Neural crest cell (in vitro differentiated cells): Measurements from ENCODE around the gene JPT2. TPM values are rescaled to one million over a fixed set of nuclear protein-coding genes. Genes with fewer than 3 reads are reported as not detected.
"Not testable (repeated sequence)": the region's sequence is repeated elsewhere in the genome, so short reads cannot be mapped to it uniquely, and the experiment has no call there.

ENCODE experiments used
- DNase-seq: peaks from one replicate; pipeline ENCODE4 v3.0.0; 2021; ENCODE audit warnings: low read depth, mixed read lengths, low spot score
- H3K27ac Mint-ChIP-seq: one replicate; pipeline ENCODE4 v1.8.0; 2021; ENCODE audit warnings: mild to moderate bottlenecking, mixed read lengths; ENCODE audit not compliant: unreplicated experiment
- H3K27me3 Mint-ChIP-seq: 2 replicates; pipeline ENCODE4 v1.8.0; 2021; ENCODE audit warnings: low read depth, mild to moderate bottlenecking, mixed read lengths
- H3K36me3 Mint-ChIP-seq: 2 replicates; pipeline ENCODE4 v1.8.0; 2021; ENCODE audit warnings: low read depth, mild to moderate bottlenecking, mixed read lengths
- H3K4me1 Mint-ChIP-seq: 2 replicates; pipeline ENCODE4 v1.8.0; 2021; ENCODE audit warnings: mixed read lengths
- H3K4me3 Mint-ChIP-seq: one replicate; pipeline ENCODE4 v1.8.0; 2021; ENCODE audit warnings: mild to moderate bottlenecking, mixed read lengths
- H3K9me3 Mint-ChIP-seq: 2 replicates; pipeline ENCODE4 v1.8.0; 2021; ENCODE audit warnings: mixed read lengths
- total RNA-seq: library from RNA; stranded (reverse); gene quantifications from 2 replicates; pipeline ENCODE4 v1.2.1, GENCODE V29; 2021
- TF ChIP-seq, protein P1 (sequence below): fragments of 200-600 bp; sonication (generic); conservative IDR thresholded peaks from 2 replicates; pipeline ENCODE4 v1.5.0; 2021; ENCODE audit warnings: antibody characterized with exemption, mild to moderate bottlenecking

The JPT2 gene
- total RNA-seq, 1 donor from 2014 or later = 247 TPM

DNA sequence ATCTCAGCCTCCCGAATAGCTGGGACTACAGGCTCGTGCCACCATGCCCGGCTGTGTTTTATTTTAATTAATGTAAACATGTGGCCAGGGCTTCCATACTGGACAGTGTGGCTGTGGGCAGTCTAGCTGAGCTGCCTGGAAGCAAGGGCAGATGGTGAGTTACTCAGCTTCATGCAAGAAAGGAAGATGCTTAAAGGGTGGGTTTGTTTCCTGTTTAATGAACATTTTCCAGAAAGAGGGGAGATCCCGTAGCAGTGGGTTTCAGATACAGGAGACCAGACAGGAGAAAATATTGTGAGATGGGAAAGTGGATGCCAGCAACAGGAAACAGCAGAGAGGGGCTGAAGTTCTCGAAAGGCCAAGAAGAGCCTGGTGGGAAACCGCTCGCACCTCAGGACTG is 35.3 kb downstream of the JPT2 start:
- Mint-ChIP-seq H3K27me3 (no peaks in the 10 kb centered on the region), H3K36me3 (no peaks in the 10 kb centered on the region), H3K4me3 (no peak overlapping the region), H3K4me1 (peaks cover 3% of the 10 kb centered on the region), H3K27ac (no peak overlapping the region), H3K9me3 (no peaks in the 10 kb centered on the region)
- TF ChIP-seq, protein P1, sequence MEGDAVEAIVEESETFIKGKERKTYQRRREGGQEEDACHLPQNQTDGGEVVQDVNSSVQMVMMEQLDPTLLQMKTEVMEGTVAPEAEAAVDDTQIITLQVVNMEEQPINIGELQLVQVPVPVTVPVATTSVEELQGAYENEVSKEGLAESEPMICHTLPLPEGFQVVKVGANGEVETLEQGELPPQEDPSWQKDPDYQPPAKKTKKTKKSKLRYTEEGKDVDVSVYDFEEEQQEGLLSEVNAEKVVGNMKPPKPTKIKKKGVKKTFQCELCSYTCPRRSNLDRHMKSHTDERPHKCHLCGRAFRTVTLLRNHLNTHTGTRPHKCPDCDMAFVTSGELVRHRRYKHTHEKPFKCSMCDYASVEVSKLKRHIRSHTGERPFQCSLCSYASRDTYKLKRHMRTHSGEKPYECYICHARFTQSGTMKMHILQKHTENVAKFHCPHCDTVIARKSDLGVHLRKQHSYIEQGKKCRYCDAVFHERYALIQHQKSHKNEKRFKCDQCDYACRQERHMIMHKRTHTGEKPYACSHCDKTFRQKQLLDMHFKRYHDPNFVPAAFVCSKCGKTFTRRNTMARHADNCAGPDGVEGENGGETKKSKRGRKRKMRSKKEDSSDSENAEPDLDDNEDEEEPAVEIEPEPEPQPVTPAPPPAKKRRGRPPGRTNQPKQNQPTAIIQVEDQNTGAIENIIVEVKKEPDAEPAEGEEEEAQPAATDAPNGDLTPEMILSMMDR = no peak
- DNase-seq = no peak

DNA sequence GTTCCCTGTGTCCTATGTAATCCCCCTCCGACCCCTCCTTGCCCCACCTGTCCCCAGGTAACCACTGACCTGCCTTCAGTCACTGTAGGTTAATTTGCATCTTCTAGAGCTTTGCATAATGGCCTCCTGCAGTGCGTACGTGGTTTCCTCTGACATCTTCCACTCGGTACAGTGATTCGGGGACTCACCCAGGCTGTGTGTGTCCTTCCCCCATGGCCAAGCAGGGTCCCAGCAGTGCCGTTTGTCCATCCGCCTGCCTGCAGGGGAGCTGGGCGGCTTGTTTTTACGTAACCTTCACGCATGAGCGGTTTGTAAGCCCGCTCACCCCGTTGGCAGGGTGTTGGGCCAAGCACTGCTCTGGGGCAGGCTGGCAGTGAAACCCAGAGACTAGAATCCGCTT is 35.9 kb downstream of the JPT2 start:
- H3K27ac Mint-ChIP-seq = no peak overlapping the region

GRCh38 chr16:1715220-1715619 is 37.1 kb downstream of the JPT2 start:
- no peak for DNase-seq
- no peaks in the 10 kb centered on the region for H3K4me1 Mint-ChIP-seq
- H3K27ac Mint-ChIP-seq = no peak overlapping the region
- TF ChIP-seq, protein P1 = no peak
- H3K27me3 Mint-ChIP-seq = no peaks in the 10 kb centered on the region
- H3K4me3 Mint-ChIP-seq = no peak overlapping the region
- no peaks in the 10 kb centered on the region for H3K9me3 Mint-ChIP-seq
- no peaks in the 10 kb centered on the region for H3K36me3 Mint-ChIP-seq

More for the DNA sequence above, 35.9 kb downstream of the JPT2 start:
- TF ChIP-seq, protein P1 = no peak
- H3K4me3 Mint-ChIP-seq = no peak overlapping the region
- H3K27me3 Mint-ChIP-seq = no peaks in the 10 kb centered on the region
- H3K36me3 Mint-ChIP-seq = no peaks in the 10 kb centered on the region
- no peak for DNase-seq
- peaks cover 3% of the 10 kb centered on the region for H3K4me1 Mint-ChIP-seq
- no peaks in the 10 kb centered on the region for H3K9me3 Mint-ChIP-seq

DNA sequence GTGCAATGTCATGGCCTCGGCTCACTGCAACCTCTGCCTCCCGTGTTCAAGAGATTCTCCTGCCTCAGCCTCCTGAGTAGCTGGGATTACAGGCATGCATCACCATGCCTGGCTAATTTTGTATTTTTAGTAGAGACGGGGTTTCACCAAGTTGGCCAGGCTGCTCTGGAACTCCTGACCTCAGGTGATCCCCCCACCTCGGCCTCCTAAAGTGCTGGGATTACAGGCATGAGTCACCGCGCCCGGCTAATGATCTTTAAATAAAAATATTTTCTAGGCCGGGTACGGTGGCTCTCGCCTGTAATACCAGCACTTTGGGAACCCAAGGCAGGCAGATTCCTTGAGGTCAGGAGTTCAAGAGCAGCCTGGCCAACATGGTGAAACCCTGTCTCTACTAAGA is 40.2 kb downstream of the JPT2 start:
- not testable (repeated sequence) for H3K27ac Mint-ChIP-seq, H3K9me3 Mint-ChIP-seq, H3K36me3 Mint-ChIP-seq, H3K4me3 Mint-ChIP-seq, H3K27me3 Mint-ChIP-seq, H3K4me1 Mint-ChIP-seq, DNase-seq

DNA sequence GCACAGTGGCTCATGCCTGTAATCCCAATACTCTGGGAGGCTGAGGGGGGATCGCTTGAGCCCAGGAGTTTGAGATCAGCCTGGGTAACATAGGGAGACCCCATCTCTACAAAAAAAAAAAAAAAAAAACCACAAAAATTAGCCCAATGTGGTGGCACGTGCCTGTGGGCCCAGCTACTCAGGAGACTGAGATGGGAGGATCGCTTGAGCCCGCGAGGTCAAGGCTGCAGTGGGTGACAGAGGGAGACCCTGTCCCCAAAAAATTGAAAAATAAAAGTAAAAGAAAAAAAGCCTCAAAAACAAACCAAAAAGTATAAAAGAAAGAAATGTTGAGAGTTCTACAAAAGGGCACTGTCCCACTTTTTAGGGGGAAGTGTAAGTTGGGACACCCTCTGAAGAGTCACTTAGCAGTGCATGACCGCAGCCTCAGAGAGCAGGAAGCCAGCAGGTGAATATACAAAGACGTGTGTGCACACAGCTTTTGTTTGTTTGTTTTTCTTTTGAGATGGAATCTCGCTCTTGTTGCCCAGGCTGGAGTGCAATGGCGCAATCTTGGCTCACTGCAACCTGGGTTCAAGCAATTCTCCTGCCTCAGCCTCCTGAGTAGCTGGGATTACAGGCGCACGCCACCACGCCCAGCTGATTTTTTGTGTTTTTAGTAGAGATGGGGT is 41.6 kb downstream of the JPT2 start:
- not testable (repeated sequence) for H3K27ac Mint-ChIP-seq, H3K36me3 Mint-ChIP-seq, H3K4me3 Mint-ChIP-seq, DNase-seq, H3K9me3 Mint-ChIP-seq, H3K27me3 Mint-ChIP-seq
- H3K4me1 Mint-ChIP-seq = peaks cover 12% of the 10 kb centered on the region

DNA sequence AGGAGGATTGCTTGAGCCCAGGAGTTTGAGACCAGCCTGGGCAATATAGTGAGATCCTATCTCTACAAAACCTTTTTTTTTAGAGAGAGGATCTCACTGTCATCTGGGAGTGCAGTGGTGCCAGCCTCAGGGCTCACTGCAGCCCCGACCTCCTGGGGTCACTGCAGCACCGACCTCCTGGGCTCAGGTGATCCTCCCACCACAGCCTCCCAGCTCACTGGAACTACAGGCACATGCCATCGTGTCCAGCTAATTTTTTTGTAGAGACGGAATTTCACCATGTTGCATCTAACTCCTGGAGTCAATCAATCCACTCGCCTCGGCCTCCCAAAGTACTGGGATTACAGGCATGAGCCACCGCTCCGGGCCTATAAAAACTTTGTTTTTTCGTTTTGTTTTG is 43.3 kb downstream of the JPT2 start:
- Mint-ChIP-seq H3K27me3 (no peaks in the 10 kb centered on the region), H3K9me3 (no peaks in the 10 kb centered on the region), H3K4me3 (no peak overlapping the region), H3K4me1 (peaks cover 12% of the 10 kb centered on the region), H3K27ac (no peak overlapping the region), H3K36me3 (no peaks in the 10 kb centered on the region)
- DNase-seq = no peak
- TF ChIP-seq, protein P1 = no peak
